HEK293T (cell line): ENCODE data around the gene RASSF10.

Source experiments
- CTCF ChIA-PET: fragments of 350-600 bp; formaldehyde crosslinking; extraction: SDS; loops from one replicate; lab custom pipeline; 2021; ENCODE audit warnings: antibody characterized with exemption, inconsistent platforms; lab: Yijun Ruan, JAX
- POLR2A ChIA-PET: fragments of 350-600 bp; formaldehyde crosslinking; extraction: SDS; loops from one replicate; lab custom pipeline; 2020; ENCODE audit warnings: antibody characterized with exemption, inconsistent platforms; lab: Yijun Ruan, JAX
- DNase-seq: peaks from one replicate; pipeline ENCODE4 v3.0.0; 2012; ENCODE audit warnings: mixed read lengths; ENCODE audit errors: extremely low spot score
- ARNT ChIP-seq: fragments of 450-650 bp; IDR thresholded peaks from 2 replicates; pipeline ENCODE4 v1.6.1; 2017; ENCODE audit warnings: mild to moderate bottlenecking
- BHLHE40 ChIP-seq: fragments of 450-650 bp; IDR thresholded peaks from 2 replicates; pipeline ENCODE4 v1.6.1; 2016; ENCODE audit warnings: mild to moderate bottlenecking, moderate library complexity, borderline replicate concordance
- CTBP1 ChIP-seq: fragments of 450-650 bp; IDR thresholded peaks from 2 replicates; pipeline ENCODE4 v1.6.1; 2016; ENCODE audit warnings: borderline replicate concordance
- ELF4 ChIP-seq: fragments of 450-650 bp; IDR thresholded peaks from 2 replicates; pipeline ENCODE4 v1.6.1; 2017; ENCODE audit warnings: antibody characterized with exemption
- FOXA1 ChIP-seq: fragments of 450-650 bp; IDR thresholded peaks from 2 replicates; pipeline ENCODE4 v1.6.1; 2016; ENCODE audit warnings: mild to moderate bottlenecking
- FOXK2 ChIP-seq: fragments of 450-650 bp; IDR thresholded peaks from 2 replicates; pipeline ENCODE4 v1.6.1; 2016; ENCODE audit warnings: mild to moderate bottlenecking
- FOXM1 ChIP-seq: fragments of 450-650 bp; IDR thresholded peaks from 2 replicates; pipeline ENCODE4 v1.6.1; 2017; ENCODE audit warnings: mild to moderate bottlenecking, borderline replicate concordance
- HDGF ChIP-seq: fragments of 450-650 bp; IDR thresholded peaks from 2 replicates; pipeline ENCODE4 v1.6.1; 2017; ENCODE audit warnings: antibody characterized with exemption, borderline replicate concordance
- L3MBTL2 ChIP-seq: fragments of 450-650 bp; conservative IDR thresholded peaks from 2 replicates; pipeline ENCODE4 v1.6.1; 2016; ENCODE audit warnings: mild to moderate bottlenecking
- LEF1 ChIP-seq: fragments of 450-650 bp; IDR thresholded peaks from 2 replicates; pipeline ENCODE4 v1.6.1; 2017; ENCODE audit warnings: mild to moderate bottlenecking, borderline replicate concordance
- NFRKB ChIP-seq: fragments of 450-650 bp; IDR thresholded peaks from 2 replicates; pipeline ENCODE4 v1.6.1; 2016; ENCODE audit warnings: mild to moderate bottlenecking, moderate library complexity
- PKNOX1 ChIP-seq: fragments of 450-650 bp; IDR thresholded peaks from 2 replicates; pipeline ENCODE4 v1.6.1; 2016
- SP1 ChIP-seq: fragments of 450-650 bp; IDR thresholded peaks from 2 replicates; pipeline ENCODE4 v1.6.1; 2017
- SUZ12 ChIP-seq: fragments of 450-650 bp; IDR thresholded peaks from 2 replicates; pipeline ENCODE4 v1.6.1; 2016; ENCODE audit warnings: mild to moderate bottlenecking
- TARDBP ChIP-seq: fragments of 450-650 bp; IDR thresholded peaks from 2 replicates; pipeline ENCODE4 v1.6.1; 2016
- ZNF384 ChIP-seq: fragments of 450-650 bp; IDR thresholded peaks from 2 replicates; pipeline ENCODE4 v1.6.1; 2016

RASSF10 gene

GRCh38 chr11:13008625-13009475 is at the start of gene RASSF10:
RASSF10 (plus strand) TSS chr11:13009316; CDS start chr11:13009577, 261 bp downstream.
- peak; percentile 17 for DNase-seq
- no peak for TF ChIP-seq SP1
- TF ChIP-seq ELF4: no peak
- no peak for TF ChIP-seq TARDBP
- no peak for TF ChIP-seq SUZ12
- no peak for TF ChIP-seq LEF1
- no peak for TF ChIP-seq CTBP1
- TF ChIP-seq ARNT: no peak
- TF ChIP-seq BHLHE40: no peak
- TF ChIP-seq FOXA1: no peak
- TF ChIP-seq FOXK2: no peak
- no peak for TF ChIP-seq FOXM1
- TF ChIP-seq NFRKB: no peak
- no peak for TF ChIP-seq L3MBTL2
- no peak for TF ChIP-seq PKNOX1
- TF ChIP-seq ZNF384: no peak
- no peak for TF ChIP-seq HDGF
- POLR2A ChIA-PET: no interaction called here
- CTCF ChIA-PET: no interaction called here

GRCh38 chr11:12961615-12962014 is 47.5 kb upstream of the RASSF10 start:
- POLR2A ChIA-PET: no interaction called here
- no peak for DNase-seq
- TF ChIP-seq SUZ12 (no peak), TARDBP (no peak), FOXM1 (no peak), L3MBTL2 (no peak)
- CTCF ChIA-PET: interaction anchor here (0.6 kb wide), 2 partner anchors 186 to 230 kb away, joined by 3 to 6 read pairs; no protein-coding TSS in a partner anchor

- DNase-seq: no peak
- TF ChIP-seq SUZ12: no peak
- no peak for TF ChIP-seq ELF4
- no peak for TF ChIP-seq BHLHE40
- TF ChIP-seq PKNOX1: no peak
- TF ChIP-seq ARNT: no peak
- TF ChIP-seq FOXK2: no peak
- TF ChIP-seq HDGF: no peak
- no peak for TF ChIP-seq NFRKB
- CTCF ChIA-PET: interaction anchor here (0.6 kb wide), 1 partner anchor 229 kb away, joined by 3 read pairs; no protein-coding TSS in a partner anchor
- POLR2A ChIA-PET: no interaction called here
These were observed 46.8 kb upstream of the RASSF10 start for GRCh38 chr11:12962306-12962705.

GRCh38 chr11:12963051-12963450 is 46.1 kb upstream of the RASSF10 start:
- POLR2A ChIA-PET: no interaction called here

GRCh38 chr11:12963792-12964536 is 45.2 kb upstream of the RASSF10 start:
- peak; percentile 82 for DNase-seq
- TF ChIP-seq FOXM1: no peak
- no peak for TF ChIP-seq ARNT
- TF ChIP-seq FOXK2: no peak
- TF ChIP-seq ELF4: no peak
- ChIA-PET POLR2A (no interaction called here), CTCF (interaction anchor here (0.5 to 2.3 kb wide), 10 partner anchors 11 to 633 kb away, joined by 3 to 10 read pairs (median 4); no protein-coding TSS in a partner anchor)

More at GRCh38 chr11:12963051-12963450, 46.1 kb upstream of the RASSF10 start:
- DNase-seq: no peak
- CTCF ChIA-PET: interaction anchor here (1.1 kb wide), 1 partner anchor 12 kb away, joined by 5 read pairs; no protein-coding TSS in a partner anchor
- no peak for TF ChIP-seq FOXM1
- TF ChIP-seq LEF1: no peak
- TF ChIP-seq ELF4: no peak
- TF ChIP-seq CTBP1: no peak
- TF ChIP-seq SUZ12: no peak
- TF ChIP-seq FOXK2: no peak
- no peak for TF ChIP-seq SP1
- no peak for TF ChIP-seq ZNF384
- TF ChIP-seq FOXA1: no peak
- TF ChIP-seq TARDBP: no peak
- no peak for TF ChIP-seq ARNT
- no peak for TF ChIP-seq L3MBTL2
- no peak for TF ChIP-seq NFRKB
- TF ChIP-seq HDGF: no peak
- no peak for TF ChIP-seq BHLHE40
- no peak for TF ChIP-seq PKNOX1
